ENCODE results near the gene CRACDL.

The CRACDL gene

DNA sequence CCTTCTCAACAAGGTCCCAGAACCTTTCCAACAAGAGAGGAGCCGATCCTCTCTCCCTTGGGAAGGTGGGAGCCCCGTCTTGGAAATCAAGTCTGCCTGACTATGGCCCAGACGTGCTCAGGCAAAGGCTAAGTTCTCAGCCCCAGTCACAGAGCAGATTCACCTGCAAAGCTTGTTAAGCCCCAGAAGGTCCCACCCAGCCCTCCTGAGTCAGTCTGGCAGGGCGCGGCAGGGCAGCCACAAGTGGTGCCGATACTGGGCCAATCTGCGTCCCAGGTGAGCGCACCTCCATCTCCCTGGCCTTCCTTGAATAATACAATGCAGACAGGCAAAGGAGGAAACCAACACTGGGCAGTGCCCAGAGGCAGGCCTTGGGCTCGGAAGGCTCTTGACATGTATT is 15.0 kb downstream of the CRACDL start:
- TF ChIP-seq, protein P1, sequence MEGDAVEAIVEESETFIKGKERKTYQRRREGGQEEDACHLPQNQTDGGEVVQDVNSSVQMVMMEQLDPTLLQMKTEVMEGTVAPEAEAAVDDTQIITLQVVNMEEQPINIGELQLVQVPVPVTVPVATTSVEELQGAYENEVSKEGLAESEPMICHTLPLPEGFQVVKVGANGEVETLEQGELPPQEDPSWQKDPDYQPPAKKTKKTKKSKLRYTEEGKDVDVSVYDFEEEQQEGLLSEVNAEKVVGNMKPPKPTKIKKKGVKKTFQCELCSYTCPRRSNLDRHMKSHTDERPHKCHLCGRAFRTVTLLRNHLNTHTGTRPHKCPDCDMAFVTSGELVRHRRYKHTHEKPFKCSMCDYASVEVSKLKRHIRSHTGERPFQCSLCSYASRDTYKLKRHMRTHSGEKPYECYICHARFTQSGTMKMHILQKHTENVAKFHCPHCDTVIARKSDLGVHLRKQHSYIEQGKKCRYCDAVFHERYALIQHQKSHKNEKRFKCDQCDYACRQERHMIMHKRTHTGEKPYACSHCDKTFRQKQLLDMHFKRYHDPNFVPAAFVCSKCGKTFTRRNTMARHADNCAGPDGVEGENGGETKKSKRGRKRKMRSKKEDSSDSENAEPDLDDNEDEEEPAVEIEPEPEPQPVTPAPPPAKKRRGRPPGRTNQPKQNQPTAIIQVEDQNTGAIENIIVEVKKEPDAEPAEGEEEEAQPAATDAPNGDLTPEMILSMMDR (IDR thresholded peaks at IDR 0.05; ENCODE audit: low read depth, low read length, missing control alignments) = no peak
- in situ Hi-C loops (cut with HindIII; ENCODE audit: low sequenced_read_pairs) = no loop called here
- H3K4me3 ChIP-seq (ENCODE audit: low read depth, low read length) = no peak overlapping the region
- DNase-seq (ENCODE audit: low read depth) = no peak

DNA sequence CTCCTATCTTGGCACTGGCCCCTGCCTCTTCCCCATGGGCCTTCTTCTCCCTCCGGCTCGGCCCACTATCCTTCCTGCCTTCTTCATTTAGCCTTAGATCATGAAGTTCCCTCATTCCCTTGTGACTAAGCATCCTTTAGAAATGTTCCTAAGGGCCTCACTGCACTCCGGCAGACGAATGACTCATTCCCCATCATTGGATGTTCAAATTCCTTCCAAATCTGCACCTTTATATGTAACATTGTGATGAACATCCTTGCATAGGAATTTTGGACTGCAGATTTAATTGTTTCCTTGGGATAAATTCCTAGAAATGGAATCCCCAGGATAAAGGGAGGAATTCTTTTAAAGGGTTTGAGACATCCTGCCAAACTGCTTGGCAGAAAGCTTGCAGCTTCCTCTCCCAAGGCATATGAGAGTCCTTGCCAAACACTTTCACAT is 19.0 kb downstream of the CRACDL start:
- H3K4me3 ChIP-seq (ENCODE audit: low read depth, low read length) = no peak overlapping the region
- in situ Hi-C loops (cut with HindIII; ENCODE audit: low sequenced_read_pairs) = no loop called here
- TF ChIP-seq, protein P1 (IDR thresholded peaks at IDR 0.05; ENCODE audit: low read depth, low read length, missing control alignments) = no peak
- DNase-seq (ENCODE audit: low read depth) = peak; percentile 59

- in situ Hi-C loops (cut with HindIII; ENCODE audit: low sequenced_read_pairs) = no loop called here
- TF ChIP-seq, protein P1 (IDR thresholded peaks at IDR 0.05; ENCODE audit: low read depth, low read length, missing control alignments) = no peak
- no peak for DNase-seq (ENCODE audit: low read depth)
- H3K4me3 ChIP-seq (ENCODE audit: low read depth, low read length) = no peak overlapping the region
Measured at GRCh38 chr2:98915751-98916358, 20.2 kb downstream of the CRACDL start.

- TF ChIP-seq, protein P1 (IDR thresholded peaks at IDR 0.05; ENCODE audit: low read depth, low read length, missing control alignments) = no peak
- no peak overlapping the region for H3K4me3 ChIP-seq (ENCODE audit: low read depth, low read length)
- in situ Hi-C loops (cut with HindIII; ENCODE audit: low sequenced_read_pairs) = no loop called here
- DNase-seq (ENCODE audit: low read depth) = no peak
Measured at GRCh38 chr2:98914713-98915580, 21.1 kb downstream of the CRACDL start.

DNA sequence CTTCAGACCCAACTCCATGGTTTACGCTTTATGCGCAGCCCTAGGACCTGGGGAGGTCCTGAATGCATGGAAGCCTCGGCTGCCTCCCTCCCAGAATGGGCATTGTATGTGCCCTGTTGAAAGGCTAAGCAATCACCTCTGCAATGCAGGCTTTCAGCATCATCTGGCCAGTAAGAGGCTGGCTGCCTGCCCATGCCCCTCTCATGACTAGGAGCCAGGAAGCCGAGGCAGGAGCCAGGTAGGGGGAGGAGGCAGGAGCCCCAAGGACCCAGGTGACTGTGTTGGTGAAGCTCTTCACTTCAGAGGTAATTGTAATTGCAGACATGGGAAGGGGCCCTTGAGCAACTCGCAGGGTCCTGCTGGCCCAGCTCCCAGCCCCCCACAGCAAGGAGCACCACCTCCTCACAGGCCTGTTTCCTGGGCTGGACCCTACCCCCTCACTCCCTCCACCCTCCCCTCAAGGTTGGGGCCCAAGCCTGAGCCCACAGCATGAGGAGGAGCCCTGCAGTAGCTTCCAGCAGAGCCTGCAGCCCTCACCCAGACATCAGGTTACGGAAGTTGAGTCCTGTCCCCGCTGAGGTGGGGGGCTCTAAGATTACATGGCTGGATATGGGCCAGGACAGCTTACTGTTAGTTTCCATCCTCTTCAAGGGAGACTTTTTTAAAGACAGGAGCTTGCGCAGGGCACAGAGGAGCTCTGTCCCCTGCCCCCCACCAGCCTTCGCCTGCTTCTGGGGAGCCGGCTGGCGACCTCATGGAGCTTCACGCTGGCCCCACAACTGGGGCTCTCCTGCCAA is 21.9 kb downstream of the CRACDL start:
- H3K4me3 ChIP-seq (ENCODE audit: low read depth, low read length) = no peak overlapping the region
- TF ChIP-seq, protein P1 (IDR thresholded peaks at IDR 0.05; ENCODE audit: low read depth, low read length, missing control alignments) = no peak
- DNase-seq (ENCODE audit: low read depth) = no peak
- in situ Hi-C loops (cut with HindIII; ENCODE audit: low sequenced_read_pairs) = no loop called here

Data from astrocyte of the cerebellum (primary cell).